Astrocyte (in vitro differentiated cells and primary cell): ENCODE data around the gene MAP7.

Source experiments
- CTCF ChIP-seq: IDR thresholded peaks from 2 replicates; pipeline ENCODE4 v1.5.1; 2011; ENCODE audit warnings: low read depth, mild to moderate bottlenecking, inconsistent platforms, low read length, moderate library complexity; ENCODE audit not compliant: insufficient read depth
- EZH2 ChIP-seq: IDR thresholded peaks from 2 replicates; pipeline ENCODE4 v1.6.1; 2012; ENCODE audit warnings: mild to moderate bottlenecking, low read length, inconsistent platforms; ENCODE audit not compliant: insufficient read depth

GRCh38 chr6:136477548-136477947 lies 72.7 kb downstream of the MAP7 start:
- TF ChIP-seq CTCF (no peak), EZH2 (no peak)
